ENCODE measurements around the gene NFATC2. TPM values are rescaled to one million over a fixed set of nuclear protein-coding genes. Genes with fewer than 3 reads are reported as not detected.

The NFATC2 gene
- total RNA-seq, 2 experiments from 2014 or later: 32.5 to 33.2 TPM

DNA sequence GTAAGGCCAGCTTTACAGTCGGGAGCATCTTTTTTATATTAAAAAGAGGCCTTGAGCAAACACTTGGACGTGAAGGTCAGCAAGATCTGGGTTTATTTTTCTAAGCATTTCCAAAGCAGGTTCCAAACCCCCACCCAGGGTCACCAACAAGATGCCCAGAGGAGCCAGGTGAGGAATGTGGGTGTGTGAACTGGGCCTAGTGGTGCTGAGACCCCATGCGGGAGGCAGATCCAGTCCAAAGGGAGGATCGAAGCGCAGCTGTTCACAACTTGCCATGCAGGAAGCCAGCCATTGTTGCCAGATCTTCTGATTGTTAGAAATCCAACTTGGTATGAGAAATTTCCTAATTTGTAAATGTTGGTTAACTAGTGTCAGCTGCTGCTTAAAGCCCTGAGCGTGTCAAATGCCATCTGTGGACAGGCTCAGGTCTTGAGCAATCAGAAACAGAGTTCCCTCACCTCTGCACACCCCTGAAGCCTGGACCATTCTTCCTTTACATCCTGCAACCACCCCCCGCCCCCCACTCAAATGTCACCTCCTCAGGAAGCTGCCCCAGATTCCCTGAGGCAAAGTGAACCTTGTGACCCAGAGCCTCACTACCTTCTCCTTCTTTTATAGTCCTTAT lies 46.5 kb downstream of the NFATC2 start:
- Histone ChIP-seq H3K4me1 (ENCODE audit: insufficient read depth, low read length) (peaks cover 97% of the 10 kb centered on the region), H3K9me3 (ENCODE audit: control insufficient read depth in 1 of 2, insufficient read depth in 1 of 2, low read length in 2 of 2) (no peaks in the 10 kb centered on the region), H3K36me3 (ENCODE audit: insufficient read depth, low read length) (peaks cover 19% of the 10 kb centered on the region), H3K27me3 (ENCODE audit: control insufficient read depth in 1 of 2, insufficient read depth in 2 of 2, low read length in 2 of 2) (no peaks in the 10 kb centered on the region), H3K27ac (ENCODE audit: low read depth in 1 of 2, low read length in 2 of 2) (peak overlapping the region; percentile 60 to 77), H3K4me3 (ENCODE audit: low read length) (no peak overlapping the region)
- ATAC-seq (ENCODE audit: poor library complexity): no peak
- intact Hi-C loops (cut with DNase I, micrococcal nuclease): no loop called here
- CTCF ChIA-PET: interaction anchor here (2.0 kb wide), 1 partner anchor 45 kb away, joined by 5 read pairs; no protein-coding TSS in a partner anchor
- Mint-ChIP-seq H3K4me1 (ENCODE audit: low read depth) (peaks cover 100% of the 10 kb centered on the region), H3K36me3 (ENCODE audit: low read depth) (peaks cover 24% of the 10 kb centered on the region), H3K9me3 (no peaks in the 10 kb centered on the region), H3K27me3 (no peaks in the 10 kb centered on the region), H3K27ac (peak overlapping the region; percentile 97), H3K4me3 (peak overlapping the region; percentile 75)
- POLR2A ChIA-PET: interaction anchor here (1.0 to 4.8 kb wide), 3 partner anchors 18 to 46 kb away, joined by 3 to 35 read pairs (median 5); partner anchors contain the start of gene NFATC2
- DNase-seq: no peak
- TF ChIP-seq, protein P1, sequence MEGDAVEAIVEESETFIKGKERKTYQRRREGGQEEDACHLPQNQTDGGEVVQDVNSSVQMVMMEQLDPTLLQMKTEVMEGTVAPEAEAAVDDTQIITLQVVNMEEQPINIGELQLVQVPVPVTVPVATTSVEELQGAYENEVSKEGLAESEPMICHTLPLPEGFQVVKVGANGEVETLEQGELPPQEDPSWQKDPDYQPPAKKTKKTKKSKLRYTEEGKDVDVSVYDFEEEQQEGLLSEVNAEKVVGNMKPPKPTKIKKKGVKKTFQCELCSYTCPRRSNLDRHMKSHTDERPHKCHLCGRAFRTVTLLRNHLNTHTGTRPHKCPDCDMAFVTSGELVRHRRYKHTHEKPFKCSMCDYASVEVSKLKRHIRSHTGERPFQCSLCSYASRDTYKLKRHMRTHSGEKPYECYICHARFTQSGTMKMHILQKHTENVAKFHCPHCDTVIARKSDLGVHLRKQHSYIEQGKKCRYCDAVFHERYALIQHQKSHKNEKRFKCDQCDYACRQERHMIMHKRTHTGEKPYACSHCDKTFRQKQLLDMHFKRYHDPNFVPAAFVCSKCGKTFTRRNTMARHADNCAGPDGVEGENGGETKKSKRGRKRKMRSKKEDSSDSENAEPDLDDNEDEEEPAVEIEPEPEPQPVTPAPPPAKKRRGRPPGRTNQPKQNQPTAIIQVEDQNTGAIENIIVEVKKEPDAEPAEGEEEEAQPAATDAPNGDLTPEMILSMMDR (IDR thresholded peaks at IDR 0.05): no peak

DNA sequence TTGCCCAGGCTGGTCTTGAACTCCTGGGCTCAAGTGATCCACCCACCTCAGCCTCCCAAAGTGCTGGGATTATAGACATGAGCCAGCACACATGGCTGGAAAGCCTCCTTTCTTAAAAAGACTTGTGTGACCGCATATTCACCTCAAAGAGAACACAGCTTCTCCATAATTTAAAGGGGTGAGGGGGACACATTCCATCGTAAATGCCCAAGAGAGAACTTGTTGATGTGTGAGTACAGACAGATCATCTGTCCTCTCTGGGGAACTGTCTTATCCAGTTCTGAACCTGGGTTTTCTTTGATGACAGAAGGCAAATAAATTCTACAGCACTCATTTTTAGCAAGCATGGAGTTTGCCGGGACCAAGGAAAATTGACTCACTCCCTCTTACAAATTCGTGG lies 47.2 kb downstream of the NFATC2 start:
- intact Hi-C loops (cut with DNase I, micrococcal nuclease): no loop called here
- peak overlapping the region; percentile 60 to 77 for H3K27ac ChIP-seq (ENCODE audit: low read depth in 1 of 2, low read length in 2 of 2)
- DNase-seq (no peak), ATAC-seq (ENCODE audit: poor library complexity) (no peak)
- CTCF ChIA-PET: interaction anchor here (2.0 kb wide), 1 partner anchor 46 kb away, joined by 5 read pairs; no protein-coding TSS in a partner anchor
- POLR2A ChIA-PET: interaction anchor here (0.6 to 4.8 kb wide), 8 partner anchors 14 to 564 kb away, joined by 3 to 35 read pairs (median 5); partner anchors contain the start of genes ADNP and NFATC2
- H3K4me3 ChIP-seq (ENCODE audit: low read length): no peak overlapping the region
- Mint-ChIP-seq H3K36me3 (ENCODE audit: low read depth) (peaks cover 25% of the 10 kb centered on the region), H3K4me3 (peak overlapping the region; percentile 54), H3K27ac (peak overlapping the region; percentile 97), H3K27me3 (no peaks in the 10 kb centered on the region), H3K9me3 (no peaks in the 10 kb centered on the region), H3K4me1 (ENCODE audit: low read depth) (peaks cover 100% of the 10 kb centered on the region)
- H3K9me3 ChIP-seq (ENCODE audit: control insufficient read depth in 1 of 2, insufficient read depth in 1 of 2, low read length in 2 of 2): no peaks in the 10 kb centered on the region
- H3K36me3 ChIP-seq (ENCODE audit: insufficient read depth, low read length): peaks cover 19% of the 10 kb centered on the region
- H3K27me3 ChIP-seq (ENCODE audit: control insufficient read depth in 1 of 2, insufficient read depth in 2 of 2, low read length in 2 of 2): no peaks in the 10 kb centered on the region
- TF ChIP-seq, protein P1 (IDR thresholded peaks at IDR 0.05): no peak
- peaks cover 98% of the 10 kb centered on the region for H3K4me1 ChIP-seq (ENCODE audit: insufficient read depth, low read length)

DNA sequence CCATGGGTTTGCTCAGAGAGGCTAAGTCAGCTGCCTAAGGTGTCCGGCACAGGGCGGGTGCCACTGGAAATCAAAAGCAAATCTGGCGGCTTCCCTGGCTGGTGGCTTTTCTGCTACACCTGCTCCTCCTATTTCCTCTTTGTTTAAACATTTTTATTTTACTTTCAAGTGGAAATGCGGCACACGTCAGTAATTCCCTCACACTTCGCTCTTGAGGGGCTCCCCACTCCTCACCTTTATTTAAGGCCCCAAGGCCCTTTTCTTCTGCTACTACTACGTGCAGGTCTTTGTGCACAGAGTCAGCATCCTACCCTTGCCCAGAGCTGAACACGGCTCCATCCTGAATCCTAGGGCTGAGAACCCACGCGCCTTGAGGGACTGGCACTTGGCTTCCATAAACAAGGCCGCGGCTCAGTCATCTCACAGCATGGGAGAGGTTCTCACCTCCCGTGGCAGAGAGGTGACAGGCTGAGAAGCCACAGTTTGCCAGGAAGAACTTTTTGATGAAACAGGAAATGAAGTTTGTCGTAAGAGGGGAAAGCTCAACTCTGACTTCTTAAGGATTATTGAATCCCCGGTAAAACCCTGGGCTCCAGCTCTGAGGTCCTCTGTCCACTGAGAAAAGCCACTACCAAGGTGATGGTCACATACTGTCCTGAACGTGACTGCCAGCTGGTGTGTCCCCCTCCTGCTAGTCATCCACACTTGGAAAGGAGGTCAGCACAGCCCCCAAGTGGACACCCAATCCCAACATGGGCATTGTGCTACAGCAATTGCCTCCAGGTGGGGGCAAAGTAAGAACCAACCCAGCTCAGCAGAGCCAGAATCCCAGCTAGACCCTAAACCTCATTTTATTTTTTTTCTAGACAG lies 48.0 kb downstream of the NFATC2 start:
- H3K27ac Mint-ChIP-seq: peak overlapping the region; percentile 97
- Histone ChIP-seq H3K4me1 (ENCODE audit: insufficient read depth, low read length) (peaks cover 91% of the 10 kb centered on the region), H3K27ac (ENCODE audit: low read depth in 1 of 2, low read length in 2 of 2) (peak overlapping the region; percentile 62 to 71), H3K27me3 (ENCODE audit: control insufficient read depth in 1 of 2, insufficient read depth in 2 of 2, low read length in 2 of 2) (no peaks in the 10 kb centered on the region), H3K36me3 (ENCODE audit: insufficient read depth, low read length) (peaks cover 23% of the 10 kb centered on the region), H3K4me3 (ENCODE audit: low read length) (peak overlapping the region; percentile 28), H3K9me3 (ENCODE audit: control insufficient read depth in 1 of 2, insufficient read depth in 1 of 2, low read length in 2 of 2) (no peaks in the 10 kb centered on the region)
- ChIA-PET POLR2A (interaction anchor here (0.6 to 4.8 kb wide), 9 partner anchors 13 to 563 kb away, joined by 3 to 35 read pairs (median 5); partner anchors contain the start of genes ADNP and NFATC2), CTCF (interaction anchor here (2.0 kb wide), 1 partner anchor 47 kb away, joined by 5 read pairs; no protein-coding TSS in a partner anchor)
- intact Hi-C loops (cut with DNase I, micrococcal nuclease): no loop called here
- DNase-seq (peak in 10 of 14 experiments; percentile 13 to 73 (median 40)), ATAC-seq (ENCODE audit: poor library complexity) (peak; percentile 56)
- H3K36me3 Mint-ChIP-seq (ENCODE audit: low read depth): peaks cover 34% of the 10 kb centered on the region
- peaks cover 100% of the 10 kb centered on the region for H3K4me1 Mint-ChIP-seq (ENCODE audit: low read depth)
- no peaks in the 10 kb centered on the region for H3K9me3 Mint-ChIP-seq
- H3K4me3 Mint-ChIP-seq: peak overlapping the region; percentile 85
- no peaks in the 10 kb centered on the region for H3K27me3 Mint-ChIP-seq
- TF ChIP-seq, protein P1 (IDR thresholded peaks at IDR 0.05): no peak
